Mammary epithelial cell (primary cell): ENCODE measurements around the gene DHH.

Experiments used
- EZH2 ChIP-seq: IDR thresholded peaks from 2 replicates; pipeline ENCODE4 v1.6.1; 2012; ENCODE audit warnings: low read length, inconsistent platforms, borderline replicate concordance
- TF ChIP-seq, protein P1 (sequence below), 2 donors: IDR thresholded peaks in 1 of 2; conservative IDR thresholded peaks in 1 of 2; 2 replicates each; pipeline ENCODE4 v1.5.1; 2011 to 2012; ENCODE audit warnings: inconsistent platforms in 2 of 2, low read length in 2 of 2, mild to moderate bottlenecking in 2 of 2, control low read depth in 1 of 2, low read depth in 1 of 2; ENCODE audit not compliant: insufficient read depth in 1 of 2; ENCODE audit errors: extremely low read depth in 1 of 2

DNA sequence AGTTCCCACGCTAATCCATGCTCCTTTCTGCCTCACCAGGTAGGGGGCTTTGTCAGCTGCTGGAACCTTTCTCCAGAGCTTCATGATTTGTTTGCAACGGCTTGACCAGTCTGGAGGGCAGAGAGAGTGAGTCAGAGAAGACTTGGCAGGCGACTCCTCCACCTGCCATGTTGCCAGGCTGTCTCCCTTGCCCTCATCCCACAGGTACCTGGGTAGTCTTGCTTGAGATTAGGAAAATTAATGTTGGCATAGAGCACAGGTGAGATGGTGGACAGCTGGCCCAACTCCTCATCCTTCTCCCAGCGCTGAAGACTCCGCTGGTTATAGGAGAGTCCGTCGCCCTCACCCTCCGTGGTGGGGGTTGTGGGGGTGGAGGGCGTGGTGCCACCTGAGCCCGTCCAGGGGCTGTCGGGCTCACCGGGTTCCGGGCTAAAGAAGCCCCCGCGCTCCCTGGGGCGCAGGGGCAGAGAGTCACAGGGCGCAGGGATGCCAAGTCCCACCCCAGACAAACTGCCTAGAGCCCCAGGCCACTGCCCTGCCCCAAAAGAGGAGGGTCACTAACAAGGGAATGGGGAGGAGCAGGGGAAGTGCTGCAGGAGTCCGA lies 52.6 kb downstream of the DHH start:
- no peak for TF ChIP-seq EZH2
- TF ChIP-seq, protein P1, sequence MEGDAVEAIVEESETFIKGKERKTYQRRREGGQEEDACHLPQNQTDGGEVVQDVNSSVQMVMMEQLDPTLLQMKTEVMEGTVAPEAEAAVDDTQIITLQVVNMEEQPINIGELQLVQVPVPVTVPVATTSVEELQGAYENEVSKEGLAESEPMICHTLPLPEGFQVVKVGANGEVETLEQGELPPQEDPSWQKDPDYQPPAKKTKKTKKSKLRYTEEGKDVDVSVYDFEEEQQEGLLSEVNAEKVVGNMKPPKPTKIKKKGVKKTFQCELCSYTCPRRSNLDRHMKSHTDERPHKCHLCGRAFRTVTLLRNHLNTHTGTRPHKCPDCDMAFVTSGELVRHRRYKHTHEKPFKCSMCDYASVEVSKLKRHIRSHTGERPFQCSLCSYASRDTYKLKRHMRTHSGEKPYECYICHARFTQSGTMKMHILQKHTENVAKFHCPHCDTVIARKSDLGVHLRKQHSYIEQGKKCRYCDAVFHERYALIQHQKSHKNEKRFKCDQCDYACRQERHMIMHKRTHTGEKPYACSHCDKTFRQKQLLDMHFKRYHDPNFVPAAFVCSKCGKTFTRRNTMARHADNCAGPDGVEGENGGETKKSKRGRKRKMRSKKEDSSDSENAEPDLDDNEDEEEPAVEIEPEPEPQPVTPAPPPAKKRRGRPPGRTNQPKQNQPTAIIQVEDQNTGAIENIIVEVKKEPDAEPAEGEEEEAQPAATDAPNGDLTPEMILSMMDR (conservative IDR thresholded peaks at IDR 0.05 in 1 of 2, IDR thresholded peaks at IDR 0.05 in 1 of 2; ENCODE audit: extremely low read depth in 1 of 2, insufficient read depth in 1 of 2, low read depth in 1 of 2, low read length in 2 of 2) = no peak
